HepG2 (cell line): ENCODE data around the gene TBKBP1.

Source experiments
- CEBPB ChIP-seq: IDR thresholded peaks from 2 replicates; pipeline ENCODE4 v1.6.1; 2011; ENCODE audit warnings: low read depth, low read length, improper control_type of control experiment, borderline replicate concordance
- CREB1 ChIP-seq, 2 experiments: fragments of 450-650 bp in 1 of 2; IDR thresholded peaks; 2 replicates each; pipeline ENCODE4 v1.6.1; 2016 to 2017; ENCODE audit warnings: control low read depth in 1 of 2, mild to moderate bottlenecking in 1 of 2, missing compliant biosample characterization in 1 of 2, missing genetic modification characterization in 1 of 2
- CTCF ChIP-seq: sonication (generic); formaldehyde crosslinking; IDR thresholded peaks from 2 replicates; pipeline ENCODE4 v1.5.0; 2020; ENCODE audit warnings: mild to moderate bottlenecking, missing genetic modification reagents, moderate library complexity
- HBP1 ChIP-seq: IDR thresholded peaks from 2 replicates; pipeline ENCODE4 v1.6.1; 2016; ENCODE audit warnings: low read depth, control low read depth
- MAFF ChIP-seq: IDR thresholded peaks from 2 replicates; pipeline ENCODE4 v1.6.1; 2011; ENCODE audit warnings: low read depth, low read length, improper control_type of control experiment
- MAFK ChIP-seq, 2 experiments: IDR thresholded peaks in 1 of 2; conservative IDR thresholded peaks in 1 of 2; 2 replicates each; pipeline ENCODE4 v1.6.1; 2011; ENCODE audit warnings: improper control_type of control experiment in 2 of 2, low read length in 2 of 2
- NCOA1 ChIP-seq: sonication (generic); formaldehyde crosslinking; IDR thresholded peaks from 2 replicates; pipeline ENCODE4 v1.9.0; 2021; ENCODE audit warnings: missing genetic modification reagents
- NONO ChIP-seq, 2 experiments: fragments of 450-650 bp in 1 of 2; sonication (generic) in 1 of 2; formaldehyde crosslinking in 1 of 2; IDR thresholded peaks in 1 of 2; conservative IDR thresholded peaks in 1 of 2; 2 replicates each; pipeline versions ENCODE4 v1.6.1 to v1.8.0; 2017 to 2022; ENCODE audit warnings: mild to moderate bottlenecking in 1 of 2, missing genetic modification reagents in 1 of 2, moderate library complexity in 1 of 2
- POLR2A ChIP-seq, 2 experiments: IDR thresholded peaks; 2 replicates each; pipeline ENCODE4 v1.6.1; 2011; ENCODE audit warnings: low read depth in 2 of 2, low read length in 2 of 2, mild to moderate bottlenecking in 1 of 2, moderate library complexity in 1 of 2; ENCODE audit not compliant: insufficient read depth in 1 of 2
- STAG1 ChIP-seq: sonication (generic); formaldehyde crosslinking; IDR thresholded peaks from 2 replicates; pipeline ENCODE4 v1.4.0; 2020; ENCODE audit warnings: missing genetic modification reagents
- USF2 ChIP-seq, 2 experiments: sonication (generic) in 1 of 2; formaldehyde crosslinking in 1 of 2; IDR thresholded peaks; 2 replicates each; pipeline versions ENCODE4 v1.5.1 to v1.6.1; 2011 to 2020; ENCODE audit warnings: borderline replicate concordance in 1 of 2, low read depth in 1 of 2, low read length in 1 of 2, mild to moderate bottlenecking in 1 of 2, missing genetic modification reagents in 1 of 2, moderate library complexity in 1 of 2
- ZFP1 ChIP-seq: IDR thresholded peaks from 2 replicates; pipeline ENCODE4 v1.6.1; 2016
- ZNF234 ChIP-seq: sonication (generic); formaldehyde crosslinking; conservative IDR thresholded peaks from 2 replicates; pipeline ENCODE4 v1.5.1; 2020; ENCODE audit warnings: mild to moderate bottlenecking, missing genetic modification reagents
- ZNF616 ChIP-seq: sonication (generic); formaldehyde crosslinking; IDR thresholded peaks from 2 replicates; pipeline ENCODE4 v1.5.0; 2020; ENCODE audit warnings: low read depth, mild to moderate bottlenecking, missing genetic modification reagents

GRCh38 chr17:47690121-47690520, 3.8 kb upstream of the TBKBP1 start:
- TF ChIP-seq CEBPB: no peak
- no peak for TF ChIP-seq MAFK (conservative IDR thresholded peaks at IDR 0.05 in 1 of 2, IDR thresholded peaks at IDR 0.05 in 1 of 2; ENCODE audit: low read length in 2 of 2)
- TF ChIP-seq CREB1 (IDR thresholded peaks at IDR 0.05): no peak
- no peak for TF ChIP-seq CREB1 (CRISPR knock-in tag; IDR thresholded peaks at IDR 0.05)
- TF ChIP-seq ZFP1 (CRISPR knock-in tag): no peak
- no peak for TF ChIP-seq ZNF234 (CRISPR knock-in tag)
- no peak for TF ChIP-seq ZNF616 (CRISPR knock-in tag)
- TF ChIP-seq NONO (IDR thresholded peaks at IDR 0.05): no peak
- no peak for TF ChIP-seq NONO (CRISPR knock-in tag; conservative IDR thresholded peaks at IDR 0.05)
- TF ChIP-seq HBP1 (CRISPR knock-in tag): no peak
- no peak for TF ChIP-seq STAG1 (CRISPR knock-in tag)
- TF ChIP-seq CTCF (CRISPR knock-in tag): no peak
- no peak for TF ChIP-seq MAFF
- TF ChIP-seq USF2 (IDR thresholded peaks at IDR 0.05; ENCODE audit: low read depth, low read length): no peak
- TF ChIP-seq USF2 (CRISPR knock-in tag; IDR thresholded peaks at IDR 0.05; ENCODE audit: borderline replicate concordance): no peak
- no peak for TF ChIP-seq NCOA1 (CRISPR knock-in tag)
- TF ChIP-seq POLR2A (IDR thresholded peaks at IDR 0.05; ENCODE audit: insufficient read depth in 1 of 2, low read depth in 2 of 2, low read length in 2 of 2): no peak
